Upper lobe of left lung (tissue), 4 donors: Measurements from ENCODE around the gene B2M.
"Not testable (repeated sequence)": the region's sequence is repeated elsewhere in the genome, so short reads cannot be mapped to it uniquely, and the experiment has no call there.

Source experiments
- CTCF ChIP-seq, 6 experiments: fragments of 450-650 bp in 4 of 6; fragments of 200-600 bp in 2 of 6; sonication (generic) in 2 of 6; IDR thresholded peaks; one replicate each; pipeline ENCODE4 v1.5.1; 2016 to 2019; ENCODE audit warnings: antibody characterized with exemption in 6 of 6
- POLR2A ChIP-seq, 4 donors: fragments of 450-650 bp; IDR thresholded peaks; one replicate each; pipeline ENCODE4 v1.5.1; 2016 to 2017; ENCODE audit warnings: antibody characterized with exemption in 4 of 4, mild to moderate bottlenecking in 2 of 4

GRCh38 chr15:44728232-44728575 lies 16.9 kb downstream of the B2M start:
- TF ChIP-seq CTCF, POLR2A (IDR thresholded peaks at IDR 0.05): not testable (repeated sequence)
